LHCN-M2 (cell line): Measurements from ENCODE around the gene EIF5B. TPM values are rescaled to one million over a fixed set of nuclear protein-coding genes. Genes with fewer than 3 reads are reported as not detected.

Experiments used
- DNase-seq: peaks from one replicate; pipeline ENCODE4 v3.0.0-alpha.2; 2012; ENCODE audit warnings: low read depth
- total RNA-seq: library from RNA; depleted of rRNA; stranded (reverse); fragments of >200 nt; gene quantifications from 2 replicates; pipeline ENCODE4 v1.2.3, GENCODE V29; 2014

The EIF5B gene
- total RNA-seq, 1 experiment from 2014 or later, result 25.2 TPM

- DNase-seq, result no peak
These were observed 67.8 kb downstream of the EIF5B start for GRCh38 chr2:99404797-99405669.

GRCh38 chr2:99406137-99406536 lies 68.9 kb downstream of the EIF5B start:
- no peak for DNase-seq

GRCh38 chr2:99410276-99410675 lies 73.1 kb downstream of the EIF5B start:
- DNase-seq, result no peak

- DNase-seq, result no peak
These were observed 77.4 kb downstream of the EIF5B start for GRCh38 chr2:99414566-99414965.

GRCh38 chr2:99417396-99417795 lies 80.2 kb downstream of the EIF5B start:
- no peak for DNase-seq

GRCh38 chr2:99420031-99420430 lies 82.8 kb downstream of the EIF5B start:
- peak; percentile 17 for DNase-seq

GRCh38 chr2:99420751-99421299 lies 83.6 kb downstream of the EIF5B start:
- peak; percentile 81 for DNase-seq

- DNase-seq, result peak; percentile 74
These were observed 84.3 kb downstream of the EIF5B start for GRCh38 chr2:99421469-99421868.

GRCh38 chr2:99422599-99422998 lies 85.4 kb downstream of the EIF5B start:
- no peak for DNase-seq

- no peak for DNase-seq
These were observed 87.2 kb downstream of the EIF5B start for GRCh38 chr2:99424371-99424770.

GRCh38 chr2:99425022-99425421 lies 87.8 kb downstream of the EIF5B start:
- DNase-seq, result peak; percentile 70

GRCh38 chr2:99430614-99431291 lies 93.6 kb downstream of the EIF5B start:
- DNase-seq, result peak; percentile 48

- no peak for DNase-seq
These were observed 94.5 kb downstream of the EIF5B start for GRCh38 chr2:99431587-99432275.

- DNase-seq, result no peak
These were observed 96.2 kb downstream of the EIF5B start for GRCh38 chr2:99433340-99433739.

GRCh38 chr2:99436874-99437273 lies 99.7 kb downstream of the EIF5B start:
- DNase-seq, result no peak

GRCh38 chr2:99439971-99440505 lies 102.8 kb downstream of the EIF5B start:
- DNase-seq, result no peak

- DNase-seq, result no peak
These were observed 105.6 kb downstream of the EIF5B start for GRCh38 chr2:99442837-99443236.

GRCh38 chr2:99444222-99444621 lies 107.0 kb downstream of the EIF5B start:
- no peak for DNase-seq

- no peak for DNase-seq
These were observed 107.9 kb downstream of the EIF5B start for GRCh38 chr2:99445065-99445464.

GRCh38 chr2:99448556-99448955 lies 111.4 kb downstream of the EIF5B start:
- DNase-seq, result peak; percentile 55

- DNase-seq, result peak; percentile 10
These were observed 113.0 kb downstream of the EIF5B start for GRCh38 chr2:99450199-99450598.
